OCI-LY7 (cell line): ENCODE results near the gene RASAL3. TPM values are rescaled to one million over a fixed set of nuclear protein-coding genes. Genes with fewer than 3 reads are reported as not detected.

ENCODE experiments used
- BruUV-seq: library from RNA; stranded (reverse); fragments of 400-500 nt; replicated peaks from 2 replicates; lab custom pipeline; 2021; lab: Mats Ljungman, UMichigan
- CTCF ChIA-PET: fragments of 300-600 bp; sonication (Branson Sonifier 250); formaldehyde crosslinking; loops from one replicate; lab custom pipeline; 2022; ENCODE audit warnings: antibody characterized with exemption; ENCODE audit not compliant: unreplicated experiment; lab: Charles Lee
- POLR2A ChIA-PET: fragments of 300-600 bp; sonication (Branson Sonifier 250); formaldehyde crosslinking; loops from one replicate; lab custom pipeline; 2022; ENCODE audit warnings: antibody characterized with exemption; lab: Charles Lee
- DNase-seq: peaks from one replicate; pipeline ENCODE4 v3.0.0-alpha.2; 2015; ENCODE audit warnings: low spot score
- H2AFZ ChIP-seq: fragments of 200-600 bp; sonication (generic), shearing (Covaris generic); 2 replicates; pipeline ENCODE4 v1.6.1; 2014; ENCODE audit warnings: mild to moderate bottlenecking, antibody characterized with exemption, low read length, moderate library complexity
- H3K27ac ChIP-seq: fragments of 200-600 bp; sonication (generic); 2 replicates; pipeline ENCODE4 v1.5.1; 2014; ENCODE audit warnings: mixed run types, low read depth, mild to moderate bottlenecking, moderate library complexity, low read length, inconsistent platforms; ENCODE audit not compliant: poor library complexity, severe bottlenecking
- H3K36me3 ChIP-seq: fragments of 200-600 bp; sonication (generic); 2 replicates; pipeline ENCODE4 v1.6.1; 2014; ENCODE audit warnings: mild to moderate bottlenecking, antibody characterized with exemption, low read length, moderate library complexity, mixed read lengths; ENCODE audit not compliant: insufficient read depth
- H3K4me1 ChIP-seq: fragments of 200-600 bp; sonication (generic); 2 replicates; pipeline ENCODE4 v1.5.1; 2014; ENCODE audit warnings: mild to moderate bottlenecking, low read length; ENCODE audit not compliant: insufficient read depth, poor library complexity, severe bottlenecking
- H3K4me2 ChIP-seq: fragments of 200-600 bp; sonication (generic); 2 replicates; pipeline ENCODE4 v1.6.1; 2014; ENCODE audit warnings: mild to moderate bottlenecking, low read length
- H3K4me3 ChIP-seq: fragments of 200-600 bp; sonication (generic); 2 replicates; pipeline ENCODE4 v1.5.1; 2014; ENCODE audit warnings: mild to moderate bottlenecking, low read depth, low read length; ENCODE audit not compliant: poor library complexity, severe bottlenecking
- H3K79me2 ChIP-seq: fragments of 200-600 bp; sonication (generic); 2 replicates; pipeline ENCODE4 v1.6.1; 2016; ENCODE audit warnings: low read depth, mild to moderate bottlenecking, low read length, moderate library complexity, mixed read lengths; ENCODE audit not compliant: insufficient read depth
- H3K9me2 ChIP-seq: fragments of 200-600 bp; sonication (generic); 2 replicates; pipeline ENCODE4 v1.6.1; 2016; ENCODE audit warnings: mild to moderate bottlenecking, low read length, mixed read lengths; ENCODE audit not compliant: insufficient read depth
- H3K9me3 ChIP-seq: fragments of 200-600 bp; sonication (generic); 2 replicates; pipeline ENCODE4 v1.6.1; 2014; ENCODE audit warnings: mild to moderate bottlenecking, mixed run types, low read length, mixed read lengths
- H4K20me1 ChIP-seq: fragments of 200-600 bp; sonication (generic); 2 replicates; pipeline ENCODE4 v1.6.1; 2014; ENCODE audit warnings: mild to moderate bottlenecking, antibody characterized with exemption, low read length, moderate library complexity, mixed read lengths; ENCODE audit not compliant: insufficient read depth
- CTCF ChIP-seq: fragments of 200-600 bp; sonication (generic); conservative IDR thresholded peaks from 2 replicates; pipeline ENCODE4 v1.5.1; 2014; ENCODE audit warnings: mild to moderate bottlenecking, antibody characterized with exemption, low read length, moderate library complexity, mixed read lengths
- EZH2phosphoT487 ChIP-seq: fragments of 200-600 bp; sonication (generic); IDR thresholded peaks from 2 replicates; pipeline ENCODE4 v1.6.1; 2018; ENCODE audit warnings: low read depth, borderline replicate concordance, mild to moderate bottlenecking, mixed run types, antibody characterized with exemption, low read length, moderate library complexity, mixed read lengths
- intact Hi-C: fragments of 100-400 bp; cut with micrococcal nuclease; formaldehyde crosslinking; loops from one replicate; pipeline ENCODE4 v1.10.0; 2022; ENCODE audit not compliant: unreplicated experiment
- total RNA-seq, 2 experiments: library from RNA; depleted of rRNA in 1 of 2; stranded (reverse); fragments of >200 nt in 1 of 2; shearing (Covaris generic) in 1 of 2; gene quantifications; 2 replicates each; pipeline ENCODE4 v1.2.3, GENCODE V29; 2014 to 2022

RASAL3 gene
- total RNA-seq, 2 experiments from 2014 or later = 28.3 to 53.3 TPM

GRCh38 chr19:15439821-15440641, 24.3 kb downstream of the RASAL3 start:
- Histone ChIP-seq H3K9me3 (no peaks in the 10 kb centered on the region), H3K79me2 (no peaks in the 10 kb centered on the region), H3K4me2 (no peak overlapping the region), H3K27ac (no peak overlapping the region), H3K4me1 (no peaks in the 10 kb centered on the region), H3K36me3 (no peaks in the 10 kb centered on the region), H3K9me2 (no peaks in the 10 kb centered on the region), H2AFZ (no peak overlapping the region), H4K20me1 (no peaks in the 10 kb centered on the region), H3K4me3 (no peak overlapping the region)
- intact Hi-C loops = no loop called here
- POLR2A ChIA-PET = no interaction called here
- no TSS peak for BruUV-seq
- DNase-seq = no peak
- CTCF ChIA-PET = no interaction called here
- TF ChIP-seq CTCF (no peak), EZH2phosphoT487 (no peak)

- no peak for DNase-seq
- no peak overlapping the region for H3K4me2 ChIP-seq
- no TSS peak for BruUV-seq
- no peak overlapping the region for H2AFZ ChIP-seq
- H3K9me2 ChIP-seq = no peaks in the 10 kb centered on the region
- H3K79me2 ChIP-seq = no peaks in the 10 kb centered on the region
- H3K27ac ChIP-seq = no peak overlapping the region
- no peaks in the 10 kb centered on the region for H4K20me1 ChIP-seq
- POLR2A ChIA-PET = no interaction called here
- no peaks in the 10 kb centered on the region for H3K9me3 ChIP-seq
- TF ChIP-seq EZH2phosphoT487 (no peak), CTCF (no peak)
- H3K4me3 ChIP-seq = no peak overlapping the region
- H3K4me1 ChIP-seq = no peaks in the 10 kb centered on the region
- intact Hi-C loops = no loop called here
- no peaks in the 10 kb centered on the region for H3K36me3 ChIP-seq
- CTCF ChIA-PET = no interaction called here
Measured at GRCh38 chr19:15439078-15439799, 25.1 kb downstream of the RASAL3 start.

GRCh38 chr19:15438577-15438976, 25.8 kb downstream of the RASAL3 start:
- BruUV-seq = no TSS peak
- POLR2A ChIA-PET = no interaction called here
- Histone ChIP-seq H3K4me1 (peaks cover 1% of the 10 kb centered on the region), H3K9me2 (no peaks in the 10 kb centered on the region), H3K27ac (no peak overlapping the region), H3K4me3 (no peak overlapping the region), H3K79me2 (no peaks in the 10 kb centered on the region), H3K9me3 (no peaks in the 10 kb centered on the region), H3K36me3 (no peaks in the 10 kb centered on the region), H2AFZ (no peak overlapping the region), H3K4me2 (no peak overlapping the region), H4K20me1 (no peaks in the 10 kb centered on the region)
- no peak for TF ChIP-seq EZH2phosphoT487
- no peak for TF ChIP-seq CTCF
- no peak for DNase-seq
- intact Hi-C loops = no loop called here
- CTCF ChIA-PET = no interaction called here
